Fibroblast of lung (primary cell): ENCODE data around the gene KRT4. TPM values are rescaled to one million over a fixed set of nuclear protein-coding genes. Genes with fewer than 3 reads are reported as not detected.

ENCODE experiments used
- DNase-seq, 2 donors: peaks; one replicate each; pipeline versions ENCODE4 v3.0.0 to v3.0.0-alpha.2; 2010; ENCODE audit warnings: low read depth in 2 of 2
- H2AFZ ChIP-seq: 2 replicates; pipeline ENCODE4 v1.5.1; 2012; ENCODE audit warnings: low read length, control low read depth, inconsistent platforms
- H3K27ac ChIP-seq: 2 replicates; pipeline ENCODE4 v1.5.1; 2011; ENCODE audit warnings: low read length, control low read depth; ENCODE audit not compliant: insufficient read depth
- H3K27me3 ChIP-seq: 2 replicates; pipeline ENCODE4 v1.5.1; 2011; ENCODE audit warnings: mild to moderate bottlenecking, low read length; ENCODE audit not compliant: control insufficient read depth, insufficient read depth
- H3K36me3 ChIP-seq: 2 replicates; pipeline ENCODE4 v1.5.1; 2011; ENCODE audit warnings: low read length; ENCODE audit not compliant: control insufficient read depth, insufficient read depth
- H3K4me1 ChIP-seq: 2 replicates; pipeline ENCODE4 v1.5.1; 2011; ENCODE audit warnings: low read length; ENCODE audit not compliant: control insufficient read depth, insufficient read depth; ENCODE audit errors: extremely low read depth
- H3K4me2 ChIP-seq: 2 replicates; pipeline ENCODE4 v1.5.1; 2011; ENCODE audit warnings: low read length, control low read depth; ENCODE audit not compliant: insufficient read depth; ENCODE audit errors: extremely low read depth
- H3K4me3 ChIP-seq, 4 experiments: fragments of 200-600 bp in 1 of 4; sonication (generic) in 1 of 4; replicated peaks in 1 of 4; 2 replicates each; pipeline ENCODE4 v1.5.1; 2011 to 2016; ENCODE audit warnings: low read length in 4 of 4, low read depth in 3 of 4, mild to moderate bottlenecking in 3 of 4, control low read depth in 2 of 4, inconsistent platforms in 1 of 4, mixed read lengths in 1 of 4; ENCODE audit not compliant: insufficient read depth in 1 of 4; ENCODE audit errors: control extremely low read depth in 1 of 4
- H3K79me2 ChIP-seq: 2 replicates; pipeline ENCODE4 v1.5.1; 2012; ENCODE audit warnings: mild to moderate bottlenecking, low read length, inconsistent platforms; ENCODE audit not compliant: control insufficient read depth, insufficient read depth
- H3K9ac ChIP-seq: 2 replicates; pipeline ENCODE4 v1.5.1; 2011; ENCODE audit warnings: mild to moderate bottlenecking, low read length, control low read depth; ENCODE audit not compliant: insufficient read depth
- H3K9me3 ChIP-seq: 2 replicates; pipeline ENCODE4 v1.5.1; 2012; ENCODE audit warnings: low read depth, low read length; ENCODE audit not compliant: control insufficient read depth, insufficient read depth
- H4K20me1 ChIP-seq: 2 replicates; pipeline ENCODE4 v1.5.1; 2011; ENCODE audit warnings: low read length; ENCODE audit not compliant: control insufficient read depth, insufficient read depth; ENCODE audit errors: extremely low read depth
- CTCF ChIP-seq, 2 donors: IDR thresholded peaks in 1 of 2; conservative IDR thresholded peaks in 1 of 2; 1 replicate in 1 of 2; 2 replicates in 1 of 2; pipeline ENCODE4 v1.5.1; 2011 to 2012; ENCODE audit warnings: low read length in 2 of 2, control low read depth in 1 of 2, inconsistent platforms in 1 of 2, low read depth in 1 of 2, mild to moderate bottlenecking in 1 of 2
- EZH2 ChIP-seq: IDR thresholded peaks from 2 replicates; pipeline ENCODE4 v1.5.1; 2012; ENCODE audit warnings: low read length, control low read depth, mild to moderate bottlenecking; ENCODE audit errors: missing control alignments
- polyA plus RNA-seq, 2 donors: library from polyadenylated mRNA; depleted of rRNA in 1 of 2; stranded (reverse) in 1 of 2; unstranded in 1 of 2; fragments of >200 nt; gene quantifications; 2 replicates each; pipeline ENCODE4 v1.2.1, GENCODE V29; 2011 to 2012; ENCODE audit warnings: missing spikeins in 1 of 2
- total RNA-seq: library from RNA; depleted of rRNA; stranded (reverse); fragments of >200 nt; gene quantifications from 2 replicates; pipeline ENCODE4 v1.2.1, GENCODE V29; 2014

Gene KRT4
- total and polyA plus RNA-seq, 2 donors (not counting 1 experiment from before 2014, with no cell fraction given), result under 0.01 to 0.23 TPM

- no peak for DNase-seq
- no peak for TF ChIP-seq CTCF (conservative IDR thresholded peaks at IDR 0.05 in 1 of 2, IDR thresholded peaks at IDR 0.05 in 1 of 2; ENCODE audit: low read depth in 1 of 2, low read length in 2 of 2)
- TF ChIP-seq EZH2, result no peak
- Histone ChIP-seq H3K4me1 (no peaks in the 10 kb centered on the region), H3K27ac (no peak overlapping the region), H3K36me3 (no peaks in the 10 kb centered on the region), H3K4me3 (no peak overlapping the region), H4K20me1 (no peaks in the 10 kb centered on the region), H3K79me2 (no peaks in the 10 kb centered on the region), H2AFZ (no peak overlapping the region), H3K9me3 (no peaks in the 10 kb centered on the region), H3K27me3 (no peaks in the 10 kb centered on the region), H3K9ac (no peak overlapping the region), H3K4me2 (no peak overlapping the region)
Observed at GRCh38 chr12:52814710-52815155, 817 bp upstream of the KRT4 start.

- Histone ChIP-seq H4K20me1 (no peaks in the 10 kb centered on the region), H2AFZ (no peak overlapping the region), H3K4me3 (no peak overlapping the region), H3K9me3 (no peaks in the 10 kb centered on the region), H3K4me1 (no peaks in the 10 kb centered on the region), H3K4me2 (no peak overlapping the region), H3K9ac (no peak overlapping the region), H3K27ac (no peak overlapping the region), H3K27me3 (peaks cover 4% of the 10 kb centered on the region), H3K36me3 (no peaks in the 10 kb centered on the region), H3K79me2 (no peaks in the 10 kb centered on the region)
- no peak for DNase-seq
- TF ChIP-seq CTCF (conservative IDR thresholded peaks at IDR 0.05 in 1 of 2, IDR thresholded peaks at IDR 0.05 in 1 of 2; ENCODE audit: low read depth in 1 of 2, low read length in 2 of 2), result no peak
- TF ChIP-seq EZH2, result no peak
Observed at GRCh38 chr12:52813203-52813819, 605 bp downstream of the KRT4 start.

- Histone ChIP-seq H3K4me3 (no peak overlapping the region), H4K20me1 (no peaks in the 10 kb centered on the region), H3K27me3 (peaks cover 4% of the 10 kb centered on the region), H2AFZ (no peak overlapping the region), H3K36me3 (no peaks in the 10 kb centered on the region), H3K9ac (no peak overlapping the region), H3K79me2 (no peaks in the 10 kb centered on the region), H3K4me1 (no peaks in the 10 kb centered on the region), H3K9me3 (no peaks in the 10 kb centered on the region), H3K4me2 (no peak overlapping the region), H3K27ac (no peak overlapping the region)
- no peak for TF ChIP-seq EZH2
- no peak for TF ChIP-seq CTCF (conservative IDR thresholded peaks at IDR 0.05 in 1 of 2, IDR thresholded peaks at IDR 0.05 in 1 of 2; ENCODE audit: low read depth in 1 of 2, low read length in 2 of 2)
- no peak for DNase-seq
Observed at GRCh38 chr12:52812749-52813148, 1.2 kb downstream of the KRT4 start.
